KMS-11 (cell line): ENCODE measurements around the gene CCR6.

Source experiments
- H2AFZ ChIP-seq: fragments of 200-600 bp; sonication (generic); 2 replicates; pipeline ENCODE4 v1.6.1; 2016; ENCODE audit warnings: antibody characterized with exemption, mixed run types, low read depth
- H3K27ac ChIP-seq: fragments of 200-600 bp; sonication (generic); 2 replicates; pipeline ENCODE4 v1.6.1; 2016; ENCODE audit warnings: mild to moderate bottlenecking, mixed run types
- H3K27me3 ChIP-seq: fragments of 200-600 bp; sonication (generic); 2 replicates; pipeline ENCODE4 v1.6.1; 2017; ENCODE audit warnings: mild to moderate bottlenecking, low read depth, mixed run types, moderate library complexity; ENCODE audit not compliant: insufficient read depth
- H3K36me3 ChIP-seq: fragments of 200-600 bp; sonication (generic); 2 replicates; pipeline ENCODE4 v1.6.1; 2017; ENCODE audit warnings: mild to moderate bottlenecking, mixed run types; ENCODE audit not compliant: insufficient read depth
- H3K4me1 ChIP-seq: fragments of 200-600 bp; sonication (generic); 2 replicates; pipeline ENCODE4 v1.6.1; 2016; ENCODE audit warnings: mild to moderate bottlenecking, low read depth, mixed run types; ENCODE audit not compliant: poor library complexity, severe bottlenecking
- H3K4me2 ChIP-seq: fragments of 200-600 bp; sonication (generic); 2 replicates; pipeline ENCODE4 v1.7.0; 2016; ENCODE audit warnings: mild to moderate bottlenecking, mixed run types
- H3K4me3 ChIP-seq: fragments of 200-600 bp; sonication (generic); IDR thresholded peaks from 2 replicates; pipeline ENCODE4 v1.6.1; 2017; ENCODE audit warnings: low read depth, low read length, mixed read lengths; ENCODE audit not compliant: insufficient read depth
- H3K79me2 ChIP-seq: fragments of 200-600 bp; sonication (generic); 2 replicates; pipeline ENCODE4 v1.6.1; 2016; ENCODE audit warnings: low read depth, mixed run types; ENCODE audit not compliant: insufficient read depth
- H3K9ac ChIP-seq: fragments of 200-600 bp; sonication (generic); 2 replicates; pipeline ENCODE4 v1.6.1; 2016; ENCODE audit warnings: mild to moderate bottlenecking, mixed run types
- H4K20me1 ChIP-seq: fragments of 200-600 bp; sonication (generic); 2 replicates; pipeline ENCODE4 v1.6.1; 2016; ENCODE audit warnings: mild to moderate bottlenecking, mixed run types; ENCODE audit not compliant: insufficient read depth
- TF ChIP-seq, protein P1 (sequence below): fragments of 200-600 bp; sonication (generic); conservative IDR thresholded peaks from 2 replicates; pipeline ENCODE4 v1.6.1; 2017; ENCODE audit warnings: low read depth, mild to moderate bottlenecking, antibody characterized with exemption, low read length, moderate library complexity, mixed read lengths

Gene CCR6

DNA sequence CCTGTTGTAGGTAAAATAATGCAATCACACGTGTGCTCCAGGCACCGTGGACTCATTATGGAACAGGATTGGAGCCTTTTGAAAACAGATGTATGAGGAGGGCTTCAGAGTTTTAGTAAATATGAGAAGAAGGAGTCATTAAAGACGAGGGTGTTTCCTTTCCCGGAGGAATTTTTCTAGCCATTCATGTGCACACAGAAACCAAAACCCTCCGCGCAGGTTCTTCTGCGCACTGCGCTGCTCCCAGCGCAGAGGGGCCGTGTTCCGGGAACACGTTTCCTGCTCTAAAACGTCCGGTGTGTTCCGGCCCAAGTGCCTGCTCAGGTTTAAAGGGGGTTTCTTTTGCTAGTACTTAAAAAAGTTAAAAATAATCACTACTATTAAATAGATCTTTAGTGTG is 23.2 kb downstream of the CCR6 start:
- Histone ChIP-seq H3K27me3 (no peaks in the 10 kb centered on the region), H3K79me2 (no peaks in the 10 kb centered on the region), H3K4me3 (no peak overlapping the region), H3K9ac (no peak overlapping the region), H3K4me2 (no peak overlapping the region), H2AFZ (no peak overlapping the region), H4K20me1 (no peaks in the 10 kb centered on the region), H3K36me3 (no peaks in the 10 kb centered on the region), H3K4me1 (no peaks in the 10 kb centered on the region), H3K27ac (no peak overlapping the region)
- TF ChIP-seq, protein P1, sequence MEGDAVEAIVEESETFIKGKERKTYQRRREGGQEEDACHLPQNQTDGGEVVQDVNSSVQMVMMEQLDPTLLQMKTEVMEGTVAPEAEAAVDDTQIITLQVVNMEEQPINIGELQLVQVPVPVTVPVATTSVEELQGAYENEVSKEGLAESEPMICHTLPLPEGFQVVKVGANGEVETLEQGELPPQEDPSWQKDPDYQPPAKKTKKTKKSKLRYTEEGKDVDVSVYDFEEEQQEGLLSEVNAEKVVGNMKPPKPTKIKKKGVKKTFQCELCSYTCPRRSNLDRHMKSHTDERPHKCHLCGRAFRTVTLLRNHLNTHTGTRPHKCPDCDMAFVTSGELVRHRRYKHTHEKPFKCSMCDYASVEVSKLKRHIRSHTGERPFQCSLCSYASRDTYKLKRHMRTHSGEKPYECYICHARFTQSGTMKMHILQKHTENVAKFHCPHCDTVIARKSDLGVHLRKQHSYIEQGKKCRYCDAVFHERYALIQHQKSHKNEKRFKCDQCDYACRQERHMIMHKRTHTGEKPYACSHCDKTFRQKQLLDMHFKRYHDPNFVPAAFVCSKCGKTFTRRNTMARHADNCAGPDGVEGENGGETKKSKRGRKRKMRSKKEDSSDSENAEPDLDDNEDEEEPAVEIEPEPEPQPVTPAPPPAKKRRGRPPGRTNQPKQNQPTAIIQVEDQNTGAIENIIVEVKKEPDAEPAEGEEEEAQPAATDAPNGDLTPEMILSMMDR: no peak

GRCh38 chr6:167146977-167147376 is 24.1 kb downstream of the CCR6 start:
- Histone ChIP-seq H3K79me2 (no peaks in the 10 kb centered on the region), H3K27me3 (no peaks in the 10 kb centered on the region), H3K36me3 (no peaks in the 10 kb centered on the region), H3K4me1 (no peaks in the 10 kb centered on the region), H3K27ac (no peak overlapping the region), H3K9ac (no peak overlapping the region), H3K4me2 (no peak overlapping the region), H4K20me1 (no peaks in the 10 kb centered on the region), H3K4me3 (no peak overlapping the region), H2AFZ (no peak overlapping the region)
- TF ChIP-seq, protein P1: no peak

- Histone ChIP-seq H3K4me1 (peaks cover 5% of the 10 kb centered on the region), H3K4me2 (no peak overlapping the region), H4K20me1 (no peaks in the 10 kb centered on the region), H3K9ac (no peak overlapping the region), H3K36me3 (no peaks in the 10 kb centered on the region), H3K27ac (no peak overlapping the region), H2AFZ (no peak overlapping the region), H3K4me3 (no peak overlapping the region), H3K79me2 (no peaks in the 10 kb centered on the region), H3K27me3 (no peaks in the 10 kb centered on the region)
- TF ChIP-seq, protein P1: no peak
Observed at GRCh38 chr6:167148021-167148420, 25.1 kb downstream of the CCR6 start.

GRCh38 chr6:167148997-167149396 is 26.1 kb downstream of the CCR6 start:
- Histone ChIP-seq H3K27ac (no peak overlapping the region), H3K36me3 (no peaks in the 10 kb centered on the region), H3K9ac (no peak overlapping the region), H3K27me3 (no peaks in the 10 kb centered on the region), H4K20me1 (no peaks in the 10 kb centered on the region), H3K4me3 (no peak overlapping the region), H3K4me2 (no peak overlapping the region), H2AFZ (no peak overlapping the region), H3K79me2 (no peaks in the 10 kb centered on the region), H3K4me1 (peaks cover 5% of the 10 kb centered on the region)
- TF ChIP-seq, protein P1: no peak
